ENCODE measurements around the gene KPRP. TPM values are rescaled to one million over a fixed set of nuclear protein-coding genes. Genes with fewer than 3 reads are reported as not detected.
A peak's percentile ranks its signal among the peaks of the same experiment; 100 is the strongest.

KPRP gene
- total RNA-seq, 1 donor from 2014 or later: 1.2 TPM

- no peak for DNase-seq (ENCODE audit: extremely low spot score in 2 of 2)
- no peaks in the 10 kb centered on the region for H3K9me3 ChIP-seq
- H3K36me3 ChIP-seq: no peaks in the 10 kb centered on the region
- TF ChIP-seq POLR2AphosphoS5 (IDR thresholded peaks at IDR 0.05; ENCODE audit: insufficient read depth in 1 of 2, low read depth in 1 of 2) (no peak), POLR2A (IDR thresholded peaks at IDR 0.05) (no peak)
- TF ChIP-seq, protein P1, sequence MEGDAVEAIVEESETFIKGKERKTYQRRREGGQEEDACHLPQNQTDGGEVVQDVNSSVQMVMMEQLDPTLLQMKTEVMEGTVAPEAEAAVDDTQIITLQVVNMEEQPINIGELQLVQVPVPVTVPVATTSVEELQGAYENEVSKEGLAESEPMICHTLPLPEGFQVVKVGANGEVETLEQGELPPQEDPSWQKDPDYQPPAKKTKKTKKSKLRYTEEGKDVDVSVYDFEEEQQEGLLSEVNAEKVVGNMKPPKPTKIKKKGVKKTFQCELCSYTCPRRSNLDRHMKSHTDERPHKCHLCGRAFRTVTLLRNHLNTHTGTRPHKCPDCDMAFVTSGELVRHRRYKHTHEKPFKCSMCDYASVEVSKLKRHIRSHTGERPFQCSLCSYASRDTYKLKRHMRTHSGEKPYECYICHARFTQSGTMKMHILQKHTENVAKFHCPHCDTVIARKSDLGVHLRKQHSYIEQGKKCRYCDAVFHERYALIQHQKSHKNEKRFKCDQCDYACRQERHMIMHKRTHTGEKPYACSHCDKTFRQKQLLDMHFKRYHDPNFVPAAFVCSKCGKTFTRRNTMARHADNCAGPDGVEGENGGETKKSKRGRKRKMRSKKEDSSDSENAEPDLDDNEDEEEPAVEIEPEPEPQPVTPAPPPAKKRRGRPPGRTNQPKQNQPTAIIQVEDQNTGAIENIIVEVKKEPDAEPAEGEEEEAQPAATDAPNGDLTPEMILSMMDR (IDR thresholded peaks at IDR 0.05): no peak
- intact Hi-C loops (cut with DNase I): no loop called here
- no peaks in the 10 kb centered on the region for H3K27me3 ChIP-seq
- no peaks in the 10 kb centered on the region for H3K4me1 ChIP-seq
- no peak overlapping the region for H3K27ac ChIP-seq
- no peak overlapping the region for H3K4me3 ChIP-seq
These were observed 19.8 kb upstream of the KPRP start for GRCh38 chr1:152737997-152738396.

DNA sequence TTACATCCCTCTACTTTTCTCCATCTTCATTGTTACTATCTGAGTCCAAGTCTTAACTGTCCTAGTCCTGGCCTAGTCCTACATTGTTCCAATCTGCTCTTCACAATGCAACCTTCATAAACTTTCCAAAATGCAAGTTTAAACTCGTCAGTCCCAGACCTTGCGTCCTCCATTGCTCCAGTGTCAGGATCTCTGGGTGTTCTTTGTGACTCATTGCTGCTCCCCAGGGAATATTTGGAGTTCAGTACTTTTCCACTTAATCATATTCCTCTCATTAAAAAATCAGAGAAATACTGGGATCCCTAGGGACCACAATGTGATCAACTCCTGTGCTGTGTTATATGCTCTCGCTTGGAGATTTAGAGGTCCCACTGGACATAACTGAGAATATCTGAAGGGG, 18.0 kb upstream of the KPRP start:
- intact Hi-C loops (cut with DNase I): no loop called here
- no peak for TF ChIP-seq POLR2A (IDR thresholded peaks at IDR 0.05)
- peak in 1 of 2 donors; percentile 33 for TF ChIP-seq POLR2AphosphoS5 (IDR thresholded peaks at IDR 0.05; ENCODE audit: insufficient read depth in 1 of 2, low read depth in 1 of 2)
- TF ChIP-seq, protein P1 (IDR thresholded peaks at IDR 0.05): no peak
- H3K9me3 ChIP-seq: no peaks in the 10 kb centered on the region
- no peaks in the 10 kb centered on the region for H3K27me3 ChIP-seq
- H3K36me3 ChIP-seq: no peaks in the 10 kb centered on the region
- no peak for DNase-seq (ENCODE audit: extremely low spot score in 2 of 2)
- no peak overlapping the region for H3K4me3 ChIP-seq
- H3K4me1 ChIP-seq: no peaks in the 10 kb centered on the region
- no peak overlapping the region for H3K27ac ChIP-seq

DNA sequence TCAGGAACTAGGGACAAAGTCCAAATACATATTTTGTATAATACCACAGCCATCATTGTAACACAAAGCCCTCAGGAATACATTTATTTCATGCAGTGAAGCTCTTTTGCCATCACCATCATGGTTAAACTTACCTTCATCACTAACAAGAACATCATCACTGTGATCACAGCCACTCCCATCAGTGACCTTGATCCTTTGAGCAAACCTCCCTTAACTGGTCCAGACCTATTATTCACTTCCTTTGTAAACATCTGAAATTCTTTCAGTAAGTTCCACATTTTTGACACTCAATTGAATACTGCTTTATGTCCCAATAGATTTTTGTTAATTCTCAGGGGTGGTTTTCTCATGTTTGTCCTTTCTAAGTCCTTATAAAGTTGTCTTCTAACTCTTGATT, 16.2 kb upstream of the KPRP start:
- Histone ChIP-seq H3K27me3 (no peaks in the 10 kb centered on the region), H3K4me1 (no peaks in the 10 kb centered on the region), H3K36me3 (no peaks in the 10 kb centered on the region), H3K27ac (no peak overlapping the region), H3K9me3 (no peaks in the 10 kb centered on the region), H3K4me3 (no peak overlapping the region)
- no peak for DNase-seq (ENCODE audit: extremely low spot score in 2 of 2)
- intact Hi-C loops (cut with DNase I): no loop called here
- TF ChIP-seq, protein P1 (IDR thresholded peaks at IDR 0.05): no peak
- TF ChIP-seq POLR2A (IDR thresholded peaks at IDR 0.05) (no peak), POLR2AphosphoS5 (IDR thresholded peaks at IDR 0.05; ENCODE audit: insufficient read depth in 1 of 2, low read depth in 1 of 2) (no peak)

GRCh38 chr1:152743371-152744145, 14.3 kb upstream of the KPRP start:
- Histone ChIP-seq H3K4me3 (no peak overlapping the region), H3K27ac (no peak overlapping the region), H3K4me1 (no peaks in the 10 kb centered on the region), H3K27me3 (no peaks in the 10 kb centered on the region), H3K36me3 (no peaks in the 10 kb centered on the region), H3K9me3 (no peaks in the 10 kb centered on the region)
- intact Hi-C loops (cut with DNase I): no loop called here
- TF ChIP-seq POLR2AphosphoS5 (IDR thresholded peaks at IDR 0.05; ENCODE audit: insufficient read depth in 1 of 2, low read depth in 1 of 2) (no peak), POLR2A (IDR thresholded peaks at IDR 0.05) (no peak)
- TF ChIP-seq, protein P1 (IDR thresholded peaks at IDR 0.05): no peak
- DNase-seq (ENCODE audit: extremely low spot score in 2 of 2): no peak

- TF ChIP-seq, protein P1 (IDR thresholded peaks at IDR 0.05): no peak
- peak in 1 of 2 donors; percentile 67 for TF ChIP-seq POLR2AphosphoS5 (IDR thresholded peaks at IDR 0.05; ENCODE audit: insufficient read depth in 1 of 2, low read depth in 1 of 2)
- Histone ChIP-seq H3K9me3 (no peaks in the 10 kb centered on the region), H3K4me3 (no peak overlapping the region), H3K27ac (no peak overlapping the region), H3K4me1 (no peaks in the 10 kb centered on the region), H3K27me3 (no peaks in the 10 kb centered on the region), H3K36me3 (no peaks in the 10 kb centered on the region)
- intact Hi-C loops (cut with DNase I): no loop called here
- DNase-seq (ENCODE audit: extremely low spot score in 2 of 2): no peak
These were observed 12.5 kb upstream of the KPRP start for GRCh38 chr1:152745289-152745704.

Data from vagina (tissue), 2 donors.